ENCODE data around the gene THEMIS. TPM values are rescaled to one million over a fixed set of nuclear protein-coding genes. Genes with fewer than 3 reads are reported as not detected.

The THEMIS gene
- total and polyA plus RNA-seq, 2 experiments from 2014 or later = 0.05 to 0.11 TPM

GRCh38 chr6:127858727-127859391 is 42.0 kb downstream of the THEMIS start:
- H4K20me1 ChIP-seq (ENCODE audit: insufficient read depth) = no peaks in the 10 kb centered on the region
- no peaks in the 10 kb centered on the region for H3K9me2 ChIP-seq (ENCODE audit: insufficient read depth)
- H3K27ac ChIP-seq = no peak overlapping the region
- H2AFZ ChIP-seq = no peak overlapping the region
- TF ChIP-seq EZH2 (IDR thresholded peaks at IDR 0.05; ENCODE audit: insufficient read depth, poor library complexity, severe bottlenecking) (no peak), EZH2phosphoT487 (IDR thresholded peaks at IDR 0.05; ENCODE audit: insufficient read depth, low read depth) (no peak)
- no peak overlapping the region for H3K4me3 ChIP-seq
- in situ Hi-C loops (cut with MboI) = loop anchor here (25.0 kb wide), 2 partner anchors 653 to 878 kb away; partner anchors contain the start of gene PTPRK
- H3K4me1 ChIP-seq (ENCODE audit: insufficient read depth) = no peaks in the 10 kb centered on the region; the same call in 1 of the 2 replicates
- H3K36me3 ChIP-seq (ENCODE audit: low read depth) = no peaks in the 10 kb centered on the region
- no peak for DNase-seq
- no peaks in the 10 kb centered on the region for H3F3A ChIP-seq (ENCODE audit: insufficient read depth)
- H3K9me3 ChIP-seq (ENCODE audit: low read depth) = no peaks in the 10 kb centered on the region
- no peak overlapping the region for H3K9ac ChIP-seq
- H3K4me2 ChIP-seq (ENCODE audit: unreplicated experiment) = no peak overlapping the region
- H3K27me3 ChIP-seq (replicated peaks; ENCODE audit: insufficient read depth) = no peaks in the 10 kb centered on the region
- 35 to 37% methylated on average over 4 of the region's 4 CpGs for WGBS, 2 experiments (ENCODE audit: low coverage in 1 of 2, low lambda C conversion rate in 2 of 2, missing lambda C conversion rate in 2 of 2)
- no peaks in the 10 kb centered on the region for H3K79me2 ChIP-seq (ENCODE audit: insufficient read depth)

- Histone ChIP-seq H3F3A (ENCODE audit: insufficient read depth) (no peaks in the 10 kb centered on the region), H3K27ac (no peak overlapping the region), H4K20me1 (ENCODE audit: insufficient read depth) (no peaks in the 10 kb centered on the region), H3K9me3 (ENCODE audit: low read depth) (no peaks in the 10 kb centered on the region), H3K4me2 (ENCODE audit: unreplicated experiment) (no peak overlapping the region), H3K27me3 (replicated peaks; ENCODE audit: insufficient read depth) (no peaks in the 10 kb centered on the region), H3K4me3 (no peak overlapping the region), H3K4me1 (ENCODE audit: insufficient read depth) (no peaks in the 10 kb centered on the region; the same call in none of the 2 replicates), H3K36me3 (ENCODE audit: low read depth) (no peaks in the 10 kb centered on the region), H2AFZ (peak overlapping the region; percentile 53; the same call in 1 of the 2 replicates), H3K9me2 (ENCODE audit: insufficient read depth) (no peaks in the 10 kb centered on the region), H3K9ac (no peak overlapping the region), H3K79me2 (ENCODE audit: insufficient read depth) (no peaks in the 10 kb centered on the region)
- no peak for DNase-seq
- WGBS, 2 experiments (ENCODE audit: low coverage in 1 of 2, low lambda C conversion rate in 2 of 2, missing lambda C conversion rate in 2 of 2) = 46 to 56% methylated on average over 1 of the region's 1 CpG
- in situ Hi-C loops (cut with MboI) = loop anchor here (25.0 kb wide), 2 partner anchors 655 to 880 kb away; partner anchors contain the start of gene PTPRK
- TF ChIP-seq EZH2phosphoT487 (IDR thresholded peaks at IDR 0.05; ENCODE audit: insufficient read depth, low read depth) = no peak
- TF ChIP-seq EZH2 (IDR thresholded peaks at IDR 0.05; ENCODE audit: insufficient read depth, poor library complexity, severe bottlenecking) = no peak
These were observed 43.7 kb downstream of the THEMIS start for GRCh38 chr6:127857051-127857637.

- H3K79me2 ChIP-seq (ENCODE audit: insufficient read depth) = no peaks in the 10 kb centered on the region
- H3K4me1 ChIP-seq (ENCODE audit: insufficient read depth) = peaks cover 14% of the 10 kb centered on the region
- TF ChIP-seq EZH2 (IDR thresholded peaks at IDR 0.05; ENCODE audit: insufficient read depth, poor library complexity, severe bottlenecking) (no peak), EZH2phosphoT487 (IDR thresholded peaks at IDR 0.05; ENCODE audit: insufficient read depth, low read depth) (no peak)
- no peaks in the 10 kb centered on the region for H3K27me3 ChIP-seq (replicated peaks; ENCODE audit: insufficient read depth)
- WGBS, 2 experiments (ENCODE audit: low coverage in 1 of 2, low lambda C conversion rate in 2 of 2, missing lambda C conversion rate in 2 of 2) = 50 to 53% methylated on average over 4 of the region's 4 CpGs
- no peak overlapping the region for H3K9ac ChIP-seq
- no peak overlapping the region for H3K4me2 ChIP-seq (ENCODE audit: unreplicated experiment)
- H4K20me1 ChIP-seq (ENCODE audit: insufficient read depth) = no peaks in the 10 kb centered on the region
- H3K9me3 ChIP-seq (ENCODE audit: low read depth) = no peaks in the 10 kb centered on the region
- peak overlapping the region; percentile 47; the same call in 1 of the 2 replicates for H2AFZ ChIP-seq
- H3K9me2 ChIP-seq (ENCODE audit: insufficient read depth) = no peaks in the 10 kb centered on the region
- DNase-seq = peak; percentile 54
- H3K36me3 ChIP-seq (ENCODE audit: low read depth) = no peaks in the 10 kb centered on the region
- no peak overlapping the region for H3K4me3 ChIP-seq
- H3F3A ChIP-seq (ENCODE audit: insufficient read depth) = peaks cover 9% of the 10 kb centered on the region; the same call in 1 of the 2 replicates
- no peak overlapping the region for H3K27ac ChIP-seq
- in situ Hi-C loops (cut with MboI) = loop anchor here (25.0 kb wide), 2 partner anchors 657 to 882 kb away; partner anchors contain the start of gene PTPRK
These were observed 45.2 kb downstream of the THEMIS start for GRCh38 chr6:127855542-127856159.

- Histone ChIP-seq H3K27me3 (replicated peaks; ENCODE audit: insufficient read depth) (no peaks in the 10 kb centered on the region), H3K36me3 (ENCODE audit: low read depth) (no peaks in the 10 kb centered on the region), H3K9ac (no peak overlapping the region), H3K4me3 (no peak overlapping the region), H3K4me1 (ENCODE audit: insufficient read depth) (peaks cover 22% of the 10 kb centered on the region), H3K79me2 (ENCODE audit: insufficient read depth) (no peaks in the 10 kb centered on the region), H3K27ac (no peak overlapping the region), H3K9me2 (ENCODE audit: insufficient read depth) (no peaks in the 10 kb centered on the region), H3F3A (ENCODE audit: insufficient read depth) (peaks cover 9% of the 10 kb centered on the region; the same call in 1 of the 2 replicates), H3K4me2 (ENCODE audit: unreplicated experiment) (no peak overlapping the region), H2AFZ (no peak overlapping the region), H3K9me3 (ENCODE audit: low read depth) (no peaks in the 10 kb centered on the region), H4K20me1 (ENCODE audit: insufficient read depth) (no peaks in the 10 kb centered on the region)
- no peak for DNase-seq
- in situ Hi-C loops (cut with MboI) = loop anchor here (25.0 kb wide), 2 partner anchors 658 to 883 kb away; partner anchors contain the start of gene PTPRK
- TF ChIP-seq EZH2phosphoT487 (IDR thresholded peaks at IDR 0.05; ENCODE audit: insufficient read depth, low read depth) = no peak
- 95 to 96% methylated on average over 1 of the region's 1 CpG for WGBS, 2 experiments (ENCODE audit: low coverage in 1 of 2, low lambda C conversion rate in 2 of 2, missing lambda C conversion rate in 2 of 2)
These were observed 46.8 kb downstream of the THEMIS start for GRCh38 chr6:127854009-127854408.

Data from GM23248 (cell line).